Posterior vena cava (tissue), 2 donors: ENCODE measurements around the gene LIPF. TPM values are rescaled to one million over a fixed set of nuclear protein-coding genes. Genes with fewer than 3 reads are reported as not detected.
"Not testable (repeated sequence)": the region's sequence is repeated elsewhere in the genome, so short reads cannot be mapped to it uniquely, and the experiment has no call there.

Source experiments
- DNase-seq: peaks from one replicate; pipeline ENCODE4 v3.0.0-alpha.2; 2020; ENCODE audit warnings: low spot score
- intact Hi-C, 2 donors: fragments of 100-400 bp; cut with DNase I; formaldehyde crosslinking; loops; one replicate each; pipeline versions ENCODE4 v1.14.1 to v1.14.2; 2022 to 2023
- long read RNA-seq, 2 donors: library from polyadenylated mRNA; unstranded; transcript quantifications; one replicate each; pipeline ENCODE4 v2.0.0, GENCODE V29; 2020 to 2021
- total RNA-seq, 2 donors: library from RNA; stranded (reverse); fragmentation: NEBNext Ultra II Directional; extraction: Animal tissue kit (Norgen Biotek cat#: 25700); gene quantifications; one replicate each; pipeline ENCODE4 v1.2.1, GENCODE V29; 2021
- donor health status: DM: yes; HTN: yes; CAD: no.
- donor health status: DM: yes; HTN: yes; CAD: no.

LIPF gene
- total RNA-seq, result not detected
- long read RNA-seq, donor 1, result 0 reads
- long read RNA-seq, donor 2, result 0 reads

GRCh38 chr10:88664142-88664541, at the start of gene LIPF:
LIPF (plus strand) TSS chr10:88664442; CDS start chr10:88667298, 2,856 bp downstream.
- intact Hi-C loops, result no loop called here
- DNase-seq, result no peak

GRCh38 chr10:88616250-88616977, 47.8 kb upstream of the LIPF start:
- intact Hi-C loops, result no loop called here
- DNase-seq, result peak; percentile 81

GRCh38 chr10:88617772-88618300, 46.4 kb upstream of the LIPF start:
- intact Hi-C loops, result no loop called here
- DNase-seq, result no peak

- intact Hi-C loops, result no loop called here
- DNase-seq, result no peak
Measured at GRCh38 chr10:88618496-88618895, 45.7 kb upstream of the LIPF start.

- intact Hi-C loops, result no loop called here
- no peak for DNase-seq
Measured at GRCh38 chr10:88620441-88620840, 43.8 kb upstream of the LIPF start.

- DNase-seq, result no peak
- intact Hi-C loops, result no loop called here
Measured at GRCh38 chr10:88623835-88624234, 40.4 kb upstream of the LIPF start.

- intact Hi-C loops, result no loop called here
- no peak for DNase-seq
Measured at GRCh38 chr10:88624840-88625239, 39.4 kb upstream of the LIPF start.

- intact Hi-C loops, result no loop called here
- no peak for DNase-seq
Measured at GRCh38 chr10:88640186-88640585, 24.1 kb upstream of the LIPF start.

- DNase-seq, result no peak
- intact Hi-C loops, result no loop called here
Measured at GRCh38 chr10:88642209-88642608, 22.0 kb upstream of the LIPF start.

- no peak for DNase-seq
- intact Hi-C loops, result no loop called here
Measured at GRCh38 chr10:88642963-88643362, 21.3 kb upstream of the LIPF start.

- no peak for DNase-seq
- intact Hi-C loops, result no loop called here
Measured at GRCh38 chr10:88647061-88647615, 17.1 kb upstream of the LIPF start.

- intact Hi-C loops, result no loop called here
- DNase-seq, result no peak
Measured at GRCh38 chr10:88651101-88651551, 13.1 kb upstream of the LIPF start.

GRCh38 chr10:88652616-88653015, 11.6 kb upstream of the LIPF start:
- no peak for DNase-seq
- intact Hi-C loops, result no loop called here

GRCh38 chr10:88657901-88658300, 6.3 kb upstream of the LIPF start:
- DNase-seq, result no peak
- intact Hi-C loops, result no loop called here

- DNase-seq, result no peak
- intact Hi-C loops, result no loop called here
Measured at GRCh38 chr10:88659725-88660597, 4.3 kb upstream of the LIPF start.

- DNase-seq, result no peak
- intact Hi-C loops, result no loop called here
Measured at GRCh38 chr10:88660598-88660884, 3.7 kb upstream of the LIPF start.

- intact Hi-C loops, result no loop called here
- DNase-seq, result no peak
Measured at GRCh38 chr10:88661018-88661417, 3.2 kb upstream of the LIPF start.

GRCh38 chr10:88661577-88661976, 2.7 kb upstream of the LIPF start:
- intact Hi-C loops, result no loop called here
- DNase-seq, result no peak

GRCh38 chr10:88663153-88663552, 1.1 kb upstream of the LIPF start:
- intact Hi-C loops, DNase-seq: not testable (repeated sequence)

- intact Hi-C loops, result no loop called here
- DNase-seq, result no peak
Measured at GRCh38 chr10:88668465-88668864, 4.2 kb downstream of the LIPF start.
